CD14-positive monocyte (primary cell): Measurements from ENCODE around the gene MXRA7. TPM values are rescaled to one million over a fixed set of nuclear protein-coding genes. Genes with fewer than 3 reads are reported as not detected.
"Not testable (repeated sequence)": the region's sequence is repeated elsewhere in the genome, so short reads cannot be mapped to it uniquely, and the experiment has no call there.

Source experiments
- DNase-seq, 3 donors: peaks; one replicate each; pipeline ENCODE4 v3.0.0-alpha.2; 2011 to 2022
- H2AFZ ChIP-seq: 2 replicates; pipeline ENCODE4 v1.6.0; 2012; ENCODE audit warnings: mild to moderate bottlenecking, low read depth, low read length, inconsistent platforms; ENCODE audit not compliant: insufficient read depth, poor library complexity, severe bottlenecking
- H3K27ac ChIP-seq, 2 donors: 1 replicate in 1 of 2; 2 replicates in 1 of 2; pipeline ENCODE4 v1.5.1; 2012 to 2013; ENCODE audit warnings: low read length in 2 of 2, control low read depth in 1 of 2, inconsistent platforms in 1 of 2, low read depth in 1 of 2, mild to moderate bottlenecking in 1 of 2
- H3K27me3 ChIP-seq, 2 donors: one replicate each; pipeline versions ENCODE4 v1.6.0 to v1.6.1; 2011 to 2013; ENCODE audit warnings: low read length in 2 of 2; ENCODE audit not compliant: control insufficient read depth in 2 of 2, insufficient read depth in 2 of 2
- H3K36me3 ChIP-seq, 2 donors: replicated peaks in 1 of 2; 1 replicate in 1 of 2; 2 replicates in 1 of 2; pipeline versions ENCODE4 v1.5.1 to v1.6.1; 2012 to 2013; ENCODE audit warnings: low read length in 2 of 2, control low read depth in 1 of 2, inconsistent platforms in 1 of 2, mild to moderate bottlenecking in 1 of 2; ENCODE audit not compliant: insufficient read depth in 2 of 2, control insufficient read depth in 1 of 2
- H3K4me1 ChIP-seq, 2 donors: 1 replicate in 1 of 2; 2 replicates in 1 of 2; pipeline versions ENCODE4 v1.5.1 to v1.6.1; 2012 to 2013; ENCODE audit warnings: low read length in 2 of 2, control low read depth in 1 of 2, inconsistent platforms in 1 of 2, mild to moderate bottlenecking in 1 of 2, moderate library complexity in 1 of 2; ENCODE audit not compliant: insufficient read depth in 2 of 2, control insufficient read depth in 1 of 2
- H3K4me2 ChIP-seq: replicated peaks from 2 replicates; pipeline ENCODE3; 2012; ENCODE audit warnings: low read length, moderate library complexity, mild to moderate bottlenecking; ENCODE audit not compliant: poor library complexity, severe bottlenecking; ENCODE audit errors: extremely low read depth
- H3K4me3 ChIP-seq, 3 experiments: fragments of 200-600 bp in 1 of 3; sonication (generic) in 1 of 3; replicated peaks in 1 of 3; 1 replicate in 2 of 3; 2 replicates in 1 of 3; pipeline ENCODE4 v1.5.1; 2011 to 2013; ENCODE audit warnings: low read length in 3 of 3, mild to moderate bottlenecking in 3 of 3, control low read depth in 2 of 3, low read depth in 2 of 3, inconsistent platforms in 1 of 3, moderate library complexity in 1 of 3
- H3K79me2 ChIP-seq: 2 replicates; pipeline ENCODE4 v1.6.0; 2012; ENCODE audit warnings: mild to moderate bottlenecking, control low read depth, inconsistent platforms, low read length, moderate library complexity; ENCODE audit not compliant: insufficient read depth
- H3K9ac ChIP-seq: 2 replicates; pipeline ENCODE4 v1.6.0; 2017; ENCODE audit warnings: low read length, mild to moderate bottlenecking; ENCODE audit not compliant: insufficient read depth, poor library complexity, severe bottlenecking
- H3K9me3 ChIP-seq, 2 donors: replicated peaks in 1 of 2; 1 replicate in 1 of 2; 2 replicates in 1 of 2; pipeline versions ENCODE4 v1.5.1 to v1.6.1; 2012 to 2013; ENCODE audit warnings: low read length in 2 of 2, control low read depth in 1 of 2; ENCODE audit not compliant: control insufficient read depth in 1 of 2, insufficient read depth in 1 of 2
- H4K20me1 ChIP-seq: 2 replicates; pipeline ENCODE4 v1.6.0; 2012; ENCODE audit warnings: mild to moderate bottlenecking, low read length, control low read depth, moderate library complexity; ENCODE audit not compliant: insufficient read depth
- H3K27ac Mint-ChIP-seq, 7 donors: one replicate each; pipeline ENCODE4 v1.8.0; 2020; ENCODE audit warnings: mild to moderate bottlenecking in 7 of 7, mixed read lengths in 7 of 7, moderate library complexity in 6 of 7, inconsistent platforms in 2 of 7
- H3K27me3 Mint-ChIP-seq, 3 donors: one replicate each; pipeline ENCODE4 v1.8.0; 2021 to 2022; ENCODE audit warnings: low read depth in 3 of 3, mild to moderate bottlenecking in 3 of 3, mixed read lengths in 3 of 3, moderate library complexity in 3 of 3, inconsistent platforms in 1 of 3
- H3K36me3 Mint-ChIP-seq, 2 donors: one replicate each; pipeline ENCODE4 v1.8.0; 2020; ENCODE audit warnings: mixed read lengths in 2 of 2, inconsistent platforms in 1 of 2, mild to moderate bottlenecking in 1 of 2
- H3K4me1 Mint-ChIP-seq: one replicate; pipeline ENCODE4 v1.8.0; 2020; ENCODE audit warnings: mild to moderate bottlenecking, mixed read lengths
- H3K4me3 Mint-ChIP-seq, 2 donors: one replicate each; pipeline ENCODE4 v1.8.0; 2020; ENCODE audit warnings: mild to moderate bottlenecking in 2 of 2, mixed read lengths in 2 of 2, moderate library complexity in 1 of 2
- H3K9me3 Mint-ChIP-seq, 7 donors: one replicate each; pipeline ENCODE4 v1.8.0; 2020 to 2022; ENCODE audit warnings: mixed read lengths in 7 of 7, mild to moderate bottlenecking in 6 of 7, moderate library complexity in 6 of 7, inconsistent platforms in 2 of 7
- CTCF ChIP-seq: fragments of 200-600 bp; IDR thresholded peaks from one replicate; pipeline ENCODE4 v1.8.0; 2022; ENCODE audit warnings: antibody characterized with exemption, mild to moderate bottlenecking
- WGBS: methylation state at CpG from one replicate; pipeline ENCODE4 v1.1.5; 2013; ENCODE audit warnings: missing lambda C conversion rate; ENCODE audit not compliant: insufficient coverage; 5-methylcytosine and 5-hydroxymethylcytosine counted together
- intact Hi-C, 2 donors: fragments of 100-400 bp; cut with micrococcal nuclease; formaldehyde crosslinking; loops; one replicate each; pipeline versions ENCODE4 v1.15.0 to v1.15.1; 2023
- polyA plus RNA-seq, 3 donors: library from polyadenylated mRNA; depleted of rRNA in 1 of 3; unstranded in 2 of 3; stranded (reverse) in 1 of 3; fragments of 300-500 nt in 2 of 3; fragments of >200 nt in 1 of 3; fragmentation: Illumina TruSeq in 2 of 3; gene quantifications; 1 replicate in 2 of 3; 2 replicates in 1 of 3; pipeline ENCODE4 v1.2.3, GENCODE V29; 2012 to 2021

Gene MXRA7
- polyA plus RNA-seq, 3 donors = 0.13 to 0.81 (median 0.30) TPM

DNA sequence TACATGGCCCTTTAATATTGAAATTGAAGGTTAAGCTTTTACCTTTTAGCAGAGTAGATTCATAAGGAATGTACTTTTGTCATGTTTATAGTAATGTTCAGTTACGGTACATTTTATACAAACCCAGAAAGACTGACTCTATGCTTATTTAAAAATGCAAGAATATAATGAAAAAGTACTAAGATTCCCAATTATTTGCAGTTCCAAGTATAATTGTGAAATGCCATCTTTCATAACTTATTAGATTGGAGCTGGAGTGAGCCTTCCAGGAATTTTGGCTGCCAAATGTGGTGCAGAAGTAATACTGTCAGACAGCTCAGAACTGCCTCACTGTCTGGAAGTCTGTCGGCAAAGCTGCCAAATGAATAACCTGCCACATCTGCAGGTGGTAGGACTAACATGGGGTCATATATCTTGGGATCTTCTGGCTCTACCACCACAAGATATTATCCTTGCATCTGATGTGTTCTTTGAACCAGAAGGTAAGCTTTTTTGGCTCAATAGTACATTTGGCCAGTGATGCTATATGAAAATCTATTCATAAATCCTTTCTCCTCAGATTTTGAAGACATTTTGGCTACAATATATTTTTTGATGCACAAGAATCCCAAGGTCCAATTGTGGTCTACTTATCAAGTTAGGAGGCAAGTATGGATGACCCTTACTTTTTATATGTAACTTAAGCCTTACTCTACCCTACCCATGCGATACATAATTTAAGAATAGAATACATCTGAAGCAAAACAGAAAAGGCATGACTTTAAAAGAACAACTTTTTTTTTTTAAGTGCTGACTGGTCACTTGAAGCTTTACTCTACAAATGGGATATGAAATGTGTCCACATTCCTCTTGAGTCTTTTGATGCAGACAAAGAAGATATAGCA is 22.2 kb upstream of the MXRA7 start:
- H3K36me3 ChIP-seq = peaks cover 42 to 64% of the 10 kb centered on the region in 2 donors

GRCh38 chr17:76731800-76732733 is 21.3 kb upstream of the MXRA7 start:
- H3K27me3 ChIP-seq, H3K4me3 Mint-ChIP-seq: not testable (repeated sequence)
- H3K36me3 Mint-ChIP-seq = peaks cover 47 to 65% of the 10 kb centered on the region in 2 donors

More for the DNA sequence above, 22.2 kb upstream of the MXRA7 start:
- Histone ChIP-seq H3K4me3 (peak overlapping the region in 1 of 3 experiments; percentile 100), H3K27me3 (no peaks in the 10 kb centered on the region), H3K4me2 (no peak overlapping the region), H4K20me1 (peaks cover 62% of the 10 kb centered on the region), H3K9me3 (no peaks in the 10 kb centered on the region), H3K9ac (no peak overlapping the region), H3K4me1 (peaks cover 33 to 43% of the 10 kb centered on the region in 2 donors), H3K27ac (peak overlapping the region in 1 of 2 donors; percentile 99), H3K79me2 (peaks cover 90% of the 10 kb centered on the region), H2AFZ (no peak overlapping the region)
- DNase-seq = no peak
- Mint-ChIP-seq H3K27me3 (peaks cover 0 to 2% (median 2%) of the 10 kb centered on the region in 3 donors), H3K27ac (peak overlapping the region in 5 of 7 donors; percentile 11 to 98 (median 15)), H3K4me3 (no peak overlapping the region), H3K4me1 (peaks cover 47% of the 10 kb centered on the region), H3K36me3 (peaks cover 47 to 65% of the 10 kb centered on the region in 2 donors), H3K9me3 (peaks cover 0 to 2% (median 0%) of the 10 kb centered on the region in 7 donors)
- intact Hi-C loops = loop anchor here in 1 of 2 donors (10.0 kb wide), 1 partner anchor 468 kb away; the partner anchor contains the start of gene UBALD2
- no peak for TF ChIP-seq CTCF
- WGBS = no CpG with 5 or more reads among the region's 3 CpGs

More at GRCh38 chr17:76731800-76732733, 21.3 kb upstream of the MXRA7 start:
- H2AFZ ChIP-seq, H3K27me3 Mint-ChIP-seq, DNase-seq, H3K9me3 ChIP-seq, H3K4me3 ChIP-seq, H3K4me2 ChIP-seq, H3K9me3 Mint-ChIP-seq, H3K9ac ChIP-seq: not testable (repeated sequence)
- H3K4me1 ChIP-seq = peaks cover 42 to 52% of the 10 kb centered on the region in 2 donors
- peaks cover 97% of the 10 kb centered on the region for H3K79me2 ChIP-seq
- Mint-ChIP-seq H3K4me1 (peaks cover 54% of the 10 kb centered on the region), H3K27ac (peak overlapping the region in 3 of 7 donors; percentile 34 to 69 (median 60))
- H4K20me1 ChIP-seq = peaks cover 67% of the 10 kb centered on the region
- 98% methylated on average over 9 of the region's 13 CpGs for WGBS
- intact Hi-C loops = loop anchor here in 1 of 2 donors (10.0 kb wide), 1 partner anchor 467 kb away; the partner anchor contains the start of gene UBALD2
- H3K36me3 ChIP-seq = peaks cover 42 to 64% of the 10 kb centered on the region in 2 donors
- peak overlapping the region in 1 of 2 donors; percentile 2 for H3K27ac ChIP-seq
